GM19372 (cell line): Measurements from ENCODE around the gene BICDL2.
"Not testable (repeated sequence)": the region's sequence is repeated elsewhere in the genome, so short reads cannot be mapped to it uniquely, and the experiment has no call there.

Source experiments
- ATAC-seq: cut with Tn5 transposase; IDR thresholded peaks from one replicate; pipeline ENCODE4 v1.9.1; 2021; ENCODE audit warnings: mild to moderate bottlenecking, low read depth, moderate library complexity; ENCODE audit not compliant: unreplicated experiment

BICDL2 gene

DNA sequence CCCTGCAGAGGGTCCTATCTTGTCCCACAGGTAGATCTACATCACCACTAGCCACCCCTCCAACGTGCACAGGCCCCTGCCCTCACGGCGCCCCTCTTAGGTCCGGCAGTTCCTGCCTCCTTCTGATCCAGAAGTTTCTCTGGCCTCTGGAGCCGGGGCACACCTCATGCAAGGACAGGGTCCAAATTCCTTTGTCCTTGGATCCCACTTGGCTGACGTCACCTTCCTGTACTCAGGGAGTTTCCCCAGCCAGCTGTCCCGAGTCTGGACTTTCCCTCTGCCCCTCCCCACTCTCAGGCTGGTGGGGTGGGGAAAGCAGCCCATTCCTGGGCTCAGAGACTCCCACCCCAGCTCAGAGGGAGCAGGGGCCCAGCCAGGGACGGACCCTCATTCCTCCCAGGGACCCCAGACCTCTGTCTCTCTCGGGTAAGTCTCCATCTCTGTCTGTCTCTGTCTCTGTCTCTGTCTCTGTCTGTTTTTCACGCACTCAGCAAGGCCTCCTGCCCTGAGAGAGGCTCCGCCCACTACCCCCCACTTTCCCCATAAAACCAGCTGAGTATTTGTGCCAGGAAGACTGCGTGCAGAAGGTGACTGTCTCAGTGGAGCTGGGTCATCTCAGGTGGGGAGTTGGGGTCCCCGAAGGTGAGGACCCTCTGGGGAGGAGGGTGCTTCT lies 28.5 kb upstream of the BICDL2 start, which contains the start of gene IL32:
Gene IL32 (plus strand): TSS at position 572 of the 673 bp plus-strand sequence. CDS start 172 bp downstream, outside the sequence.
- no peak for ATAC-seq

DNA sequence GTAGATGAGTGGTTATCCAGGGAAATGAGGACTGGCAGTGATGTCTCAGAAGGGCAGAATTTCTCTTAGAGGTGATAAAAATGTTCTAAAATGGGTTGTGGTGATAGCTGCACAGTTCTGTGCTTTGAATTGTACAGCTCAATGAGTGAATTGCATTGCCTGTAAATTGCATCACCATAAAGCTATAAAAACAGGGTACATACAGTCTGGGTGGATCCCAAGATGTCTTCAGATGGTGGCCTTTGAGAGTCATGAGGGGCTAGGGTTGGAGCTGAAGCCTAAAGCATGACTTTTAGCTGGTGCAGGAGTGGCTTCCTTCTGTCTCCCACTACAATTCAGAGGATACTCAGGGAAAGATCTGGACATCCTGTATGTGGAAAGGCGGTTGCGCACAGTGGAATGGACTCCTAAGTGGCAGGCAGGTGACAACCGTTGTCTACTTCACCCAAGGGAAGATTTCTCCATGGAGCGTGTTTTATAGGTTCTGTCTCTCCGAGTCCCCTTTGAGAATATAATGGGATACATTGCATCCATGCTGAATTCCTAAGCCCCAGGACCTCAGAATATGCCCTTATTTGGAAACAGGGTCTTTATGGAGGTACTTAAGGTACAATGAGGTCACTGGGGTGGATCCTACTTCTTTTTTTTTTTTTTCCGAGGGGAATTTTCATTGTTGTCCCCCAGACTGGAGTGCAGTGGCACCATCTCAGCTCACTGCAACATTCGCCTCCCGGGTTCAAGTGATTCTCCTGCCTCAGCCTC lies 27.1 kb upstream of the BICDL2 start:
- ATAC-seq: no peak

DNA sequence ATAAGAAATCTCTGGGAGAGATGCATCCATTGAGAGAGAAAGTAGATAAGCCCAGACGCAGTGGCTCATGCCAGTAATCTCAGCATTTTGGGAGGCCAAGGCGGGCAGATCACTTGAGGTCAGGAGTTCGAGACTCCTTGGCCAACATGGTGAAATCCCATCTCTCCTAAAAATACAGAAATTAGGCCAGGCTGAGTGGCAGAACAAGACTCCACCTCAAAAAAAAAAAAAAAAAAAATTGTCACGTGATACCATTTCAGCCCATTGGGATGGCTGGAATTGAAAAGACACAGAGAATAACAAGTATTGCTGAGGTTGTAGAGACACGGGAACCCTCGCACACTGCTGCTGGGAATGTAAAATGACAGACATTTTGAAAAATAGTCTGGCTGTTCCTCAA lies 25.8 kb upstream of the BICDL2 start:
- no peak for ATAC-seq

DNA sequence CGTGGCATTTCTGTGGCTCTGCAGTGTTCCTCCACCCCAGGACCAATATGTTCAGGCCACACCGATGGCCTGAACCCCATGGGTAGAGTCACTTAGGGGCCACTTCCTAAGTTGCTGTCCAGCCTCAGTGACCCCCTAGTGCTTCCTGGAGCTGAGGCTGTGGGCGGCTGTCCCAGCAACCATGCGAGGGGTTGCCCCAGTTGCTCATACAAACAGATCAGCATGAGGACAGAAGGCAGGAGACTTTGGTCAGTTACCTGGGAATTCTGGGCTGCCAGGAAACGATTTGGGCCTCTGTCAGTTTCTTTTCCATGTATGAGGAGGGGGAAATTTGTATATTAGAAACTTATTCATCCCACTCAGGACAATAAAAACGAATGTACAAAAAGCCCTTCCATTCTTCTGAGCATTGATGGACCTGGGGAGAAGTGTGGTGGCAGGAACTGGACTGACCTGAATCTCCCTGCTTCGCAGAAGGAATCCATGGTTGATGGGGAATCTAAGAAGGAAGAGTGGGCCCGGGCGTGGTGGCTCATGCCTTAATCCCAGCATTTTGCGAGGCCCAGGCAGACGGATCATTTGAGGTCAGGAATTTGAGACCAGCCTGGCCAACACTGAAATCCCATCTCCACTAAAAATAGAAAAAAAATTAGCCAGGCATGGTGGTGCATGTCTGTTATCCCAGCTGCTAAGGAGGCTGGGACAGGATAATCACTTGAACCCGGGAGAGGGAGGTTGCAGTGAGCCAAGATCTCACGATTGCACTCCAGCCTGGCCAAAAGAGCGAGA lies 23.8 kb upstream of the BICDL2 start:
- ATAC-seq: no peak

DNA sequence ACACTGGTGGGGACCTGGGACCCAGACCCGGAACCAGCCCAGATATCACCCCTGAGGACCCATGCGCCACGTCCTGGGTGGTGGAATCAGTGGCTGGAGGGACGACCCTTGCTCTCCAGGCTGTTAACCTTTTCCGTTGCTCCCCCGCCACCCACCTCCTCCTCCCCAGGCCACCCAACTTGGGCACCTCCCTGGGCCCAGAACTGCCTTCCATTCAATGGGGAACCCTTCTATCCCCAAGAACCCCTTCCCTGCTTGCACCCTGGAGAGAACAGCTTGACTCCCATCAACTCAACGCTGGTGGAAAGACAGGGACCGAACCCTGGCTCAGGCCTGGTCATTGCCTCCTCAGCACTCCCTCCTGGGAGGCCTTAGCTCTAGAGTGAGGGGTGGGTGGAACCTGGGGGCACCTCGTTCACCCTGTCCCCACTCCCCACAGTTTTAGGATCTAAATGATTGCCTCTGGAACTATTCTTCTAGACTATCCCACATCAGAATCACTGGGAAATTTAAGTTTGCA lies 23.0 kb upstream of the BICDL2 start:
- ATAC-seq: no peak

DNA sequence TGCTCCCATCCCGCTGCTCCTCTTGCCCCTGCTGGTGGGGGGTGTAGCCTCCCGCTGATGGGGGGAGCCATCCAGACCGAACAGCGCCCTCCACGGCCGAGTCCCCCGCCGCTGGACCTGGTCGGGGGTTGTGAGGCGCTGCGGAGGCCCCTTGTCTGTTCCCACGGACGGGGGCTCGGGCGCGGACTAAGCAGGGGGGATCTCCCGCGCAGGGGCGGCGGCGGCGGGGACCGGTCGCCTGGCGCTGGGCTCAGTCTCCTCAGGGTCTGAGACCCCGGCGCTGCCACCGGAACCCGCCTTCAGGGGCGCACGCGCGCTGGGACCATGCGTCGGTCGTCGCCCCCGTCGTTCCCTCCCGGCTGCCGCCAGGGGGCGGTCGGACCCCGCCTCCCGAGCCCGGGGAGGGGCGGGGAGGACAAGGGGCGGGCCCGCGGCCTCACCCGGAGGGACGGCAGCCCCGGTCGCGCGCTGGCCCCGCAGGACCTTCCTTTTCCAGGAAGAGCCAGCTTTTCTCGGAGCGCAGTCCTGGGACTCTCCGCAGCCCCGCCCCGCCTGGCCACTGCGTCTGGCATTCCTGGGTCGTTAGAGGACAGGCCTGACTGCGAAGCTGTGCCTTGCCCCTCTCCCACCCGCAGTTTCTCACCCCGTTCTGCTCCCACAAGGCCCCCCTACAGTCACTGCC lies 22.4 kb upstream of the BICDL2 start:
- ATAC-seq: peak; percentile 89

DNA sequence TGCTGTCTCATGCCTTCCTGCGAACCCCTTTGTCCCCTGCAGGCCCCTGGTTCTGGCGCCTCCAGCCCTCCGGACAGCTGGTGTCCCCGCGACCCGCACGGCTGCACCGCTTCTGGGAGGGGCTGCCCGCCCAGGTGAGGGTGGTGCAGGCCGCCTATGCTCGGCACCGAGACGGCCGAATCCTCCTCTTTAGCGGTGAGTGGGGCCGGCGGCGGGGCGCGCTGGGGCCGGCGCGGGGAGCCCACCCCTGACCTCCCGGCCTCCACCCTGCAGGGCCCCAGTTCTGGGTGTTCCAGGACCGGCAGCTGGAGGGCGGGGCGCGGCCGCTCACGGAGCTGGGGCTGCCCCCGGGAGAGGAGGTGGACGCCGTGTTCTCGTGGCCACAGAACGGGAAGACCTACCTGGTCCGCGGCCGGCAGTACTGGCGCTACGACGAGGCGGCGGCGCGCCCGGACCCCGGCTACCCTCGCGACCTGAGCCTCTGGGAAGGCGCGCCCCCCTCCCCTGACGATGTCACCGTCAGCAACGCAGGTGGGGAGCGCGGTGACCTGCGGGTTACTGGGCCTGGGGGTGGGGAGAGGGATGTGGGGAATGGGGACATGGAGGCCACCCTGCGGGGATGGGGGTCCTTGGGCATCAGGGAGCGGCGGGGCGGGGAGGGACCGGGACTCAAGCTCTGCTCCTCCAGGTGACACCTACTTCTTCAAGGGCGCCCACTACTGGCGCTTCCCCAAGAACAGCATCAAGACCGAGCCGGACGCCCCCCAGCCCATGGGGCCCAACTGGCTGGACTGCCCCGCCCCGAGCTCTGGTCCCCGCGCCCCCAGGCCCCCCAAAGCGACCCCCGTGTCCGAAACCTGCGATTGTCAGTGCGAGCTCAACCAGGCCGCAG lies 21.6 kb upstream of the BICDL2 start:
- no peak for ATAC-seq

DNA sequence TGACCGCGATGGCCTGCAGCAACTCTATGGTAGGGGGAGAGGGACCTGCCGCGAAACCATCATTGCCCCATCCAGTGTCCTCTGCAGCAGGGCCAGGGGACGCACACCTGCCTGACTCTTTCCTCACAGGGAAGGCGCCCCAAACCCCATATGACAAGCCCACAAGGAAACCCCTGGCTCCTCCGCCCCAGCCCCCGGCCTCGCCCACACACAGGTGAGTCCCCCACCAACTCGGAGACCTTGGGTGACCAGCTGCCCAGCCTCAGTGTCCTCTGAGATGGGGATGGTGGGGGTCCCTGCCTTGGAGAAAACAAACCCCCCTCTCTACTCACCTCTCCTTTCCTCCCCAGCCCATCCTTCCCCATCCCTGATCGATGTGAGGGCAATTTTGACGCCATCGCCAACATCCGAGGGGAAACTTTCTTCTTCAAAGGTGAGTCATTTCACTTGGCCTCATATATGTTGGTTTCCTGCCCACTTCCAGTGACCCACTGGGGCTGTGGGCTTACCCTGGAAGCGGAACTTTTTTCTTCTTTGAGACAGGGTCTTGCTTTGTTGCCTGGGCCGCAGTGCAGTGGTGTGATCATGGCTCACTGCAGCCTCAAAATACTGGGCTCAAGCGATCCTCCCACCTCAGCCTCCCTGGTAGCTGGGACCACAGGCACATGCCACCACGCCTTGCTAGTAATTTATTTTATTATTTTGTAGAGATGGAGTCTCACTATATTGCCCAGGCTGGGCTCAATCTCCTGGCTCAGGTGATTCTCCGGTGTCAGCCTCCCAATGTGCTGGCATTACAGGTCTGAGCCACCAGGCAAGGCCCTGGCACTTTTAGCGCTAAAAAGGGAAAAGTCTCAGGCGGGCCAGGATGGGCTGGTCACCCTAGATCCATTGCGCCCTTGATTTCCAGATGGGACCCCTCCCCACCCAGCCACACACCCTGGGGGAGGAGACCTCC lies 20.7 kb upstream of the BICDL2 start:
- ATAC-seq: no peak

DNA sequence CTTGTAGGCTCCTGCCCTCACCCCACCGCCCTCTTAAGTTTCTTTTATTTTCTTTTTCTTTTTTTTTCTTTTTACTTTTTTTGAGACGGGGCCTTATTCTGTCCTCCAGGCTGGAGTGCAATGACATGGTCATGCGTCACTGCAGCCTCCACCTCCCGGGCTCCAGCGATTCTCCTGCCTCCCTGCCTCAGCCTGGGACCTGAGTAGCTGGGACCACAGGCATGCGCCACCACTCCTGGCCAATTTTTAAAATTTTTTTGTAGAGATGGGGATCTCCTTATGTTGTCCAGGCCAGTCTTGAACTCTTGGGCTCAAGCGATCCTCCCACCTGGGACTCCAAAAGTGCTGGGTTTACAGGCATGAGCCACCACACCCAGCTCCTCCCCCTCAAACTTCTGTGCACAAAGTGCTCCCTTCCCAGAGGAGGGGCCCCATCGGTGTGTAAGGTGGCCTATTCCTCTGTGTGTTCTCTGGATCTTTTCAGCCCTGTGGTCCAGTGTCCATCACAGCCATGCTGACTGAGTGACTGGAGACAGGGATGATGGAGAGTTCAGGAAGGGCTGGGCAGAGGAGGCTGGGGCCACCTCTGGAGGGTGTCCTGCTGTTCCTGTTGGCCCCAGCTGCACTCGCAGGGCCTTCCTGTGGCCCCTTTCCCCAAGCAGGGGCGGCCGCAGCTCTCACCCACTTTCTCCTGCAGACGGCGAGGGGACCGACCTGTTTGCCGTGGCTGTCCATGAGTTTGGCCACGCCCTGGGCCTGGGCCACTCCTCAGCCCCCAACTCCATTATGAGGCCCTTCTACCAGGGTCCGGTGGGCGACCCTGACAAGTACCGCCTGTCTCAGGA lies 19.8 kb upstream of the BICDL2 start:
- ATAC-seq: no peak

DNA sequence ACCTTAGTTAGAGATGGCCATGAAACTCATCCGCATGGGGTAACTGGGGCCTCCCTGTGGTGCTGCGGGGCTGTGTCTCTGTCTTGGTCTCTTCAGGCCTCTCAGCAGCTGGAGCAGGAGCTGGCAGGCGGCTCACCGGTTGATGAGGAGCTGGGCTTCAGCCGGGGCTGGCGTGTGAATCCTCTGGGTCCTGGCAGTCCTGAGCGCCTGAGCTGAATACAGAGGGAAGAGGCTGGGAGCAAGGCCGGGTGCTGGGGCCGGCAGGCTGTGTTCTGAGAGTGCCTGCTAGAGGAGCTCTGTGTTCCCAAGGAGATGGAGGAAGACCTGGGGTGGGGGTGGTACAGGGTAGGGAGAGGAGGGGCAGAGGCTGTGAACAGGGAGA lies 19.0 kb upstream of the BICDL2 start:
- ATAC-seq: not testable (repeated sequence)

DNA sequence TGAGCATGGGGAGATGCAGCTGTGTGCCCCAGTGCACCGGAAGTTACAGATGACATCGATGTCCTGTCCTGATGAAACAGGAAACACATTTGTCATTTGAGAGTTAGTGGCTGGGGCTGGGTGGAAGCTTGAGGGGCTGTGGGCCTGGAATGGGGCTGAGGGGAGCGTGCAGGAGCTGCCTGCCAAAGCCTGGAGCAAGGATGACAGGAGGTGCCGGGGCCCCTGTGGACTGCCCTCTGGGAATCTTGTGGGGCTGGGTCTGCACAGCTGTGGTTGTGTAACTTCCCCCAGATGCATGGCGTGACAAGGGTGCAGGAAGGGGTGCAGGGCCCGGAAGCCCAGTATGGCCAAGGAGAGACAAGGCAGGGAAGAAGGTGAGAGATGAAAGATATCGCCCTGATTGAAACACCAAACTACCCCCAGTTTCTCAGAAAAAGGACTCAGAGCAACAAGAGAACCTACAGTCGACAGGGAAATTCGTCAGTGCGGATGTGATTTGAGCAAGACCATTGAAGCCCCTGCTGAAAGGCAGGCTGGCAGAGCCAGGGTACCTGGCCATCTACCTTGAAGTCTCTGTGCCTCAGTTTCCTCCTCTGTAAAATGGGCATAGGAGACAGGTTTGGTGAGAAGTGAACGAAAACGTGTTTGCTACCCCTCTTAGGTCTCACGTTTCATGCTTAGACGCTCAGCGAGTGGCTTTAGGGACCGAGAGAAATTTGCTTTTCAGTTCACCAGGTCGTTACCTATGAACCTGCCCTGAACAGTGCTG lies 18.4 kb upstream of the BICDL2 start:
- ATAC-seq: no peak

DNA sequence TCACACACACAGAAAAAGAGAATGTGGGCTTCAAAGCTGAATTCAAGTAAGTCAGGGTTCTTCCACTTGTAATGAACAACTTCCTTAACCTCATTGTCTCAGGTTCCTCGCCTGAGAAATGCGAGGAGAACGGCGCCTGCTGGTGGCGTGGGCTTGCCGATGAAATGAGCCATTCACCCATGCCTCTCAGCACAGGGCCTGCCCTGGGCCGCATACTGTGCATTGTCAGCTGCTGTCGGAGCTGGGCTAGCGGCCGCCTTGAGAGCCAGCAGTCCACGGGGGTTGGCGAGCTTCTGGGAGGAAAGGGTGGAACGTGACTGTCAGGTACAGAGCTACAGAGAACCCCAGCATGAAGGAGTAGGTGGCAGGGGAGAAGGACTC lies 16.6 kb upstream of the BICDL2 start:
- not testable (repeated sequence) for ATAC-seq

DNA sequence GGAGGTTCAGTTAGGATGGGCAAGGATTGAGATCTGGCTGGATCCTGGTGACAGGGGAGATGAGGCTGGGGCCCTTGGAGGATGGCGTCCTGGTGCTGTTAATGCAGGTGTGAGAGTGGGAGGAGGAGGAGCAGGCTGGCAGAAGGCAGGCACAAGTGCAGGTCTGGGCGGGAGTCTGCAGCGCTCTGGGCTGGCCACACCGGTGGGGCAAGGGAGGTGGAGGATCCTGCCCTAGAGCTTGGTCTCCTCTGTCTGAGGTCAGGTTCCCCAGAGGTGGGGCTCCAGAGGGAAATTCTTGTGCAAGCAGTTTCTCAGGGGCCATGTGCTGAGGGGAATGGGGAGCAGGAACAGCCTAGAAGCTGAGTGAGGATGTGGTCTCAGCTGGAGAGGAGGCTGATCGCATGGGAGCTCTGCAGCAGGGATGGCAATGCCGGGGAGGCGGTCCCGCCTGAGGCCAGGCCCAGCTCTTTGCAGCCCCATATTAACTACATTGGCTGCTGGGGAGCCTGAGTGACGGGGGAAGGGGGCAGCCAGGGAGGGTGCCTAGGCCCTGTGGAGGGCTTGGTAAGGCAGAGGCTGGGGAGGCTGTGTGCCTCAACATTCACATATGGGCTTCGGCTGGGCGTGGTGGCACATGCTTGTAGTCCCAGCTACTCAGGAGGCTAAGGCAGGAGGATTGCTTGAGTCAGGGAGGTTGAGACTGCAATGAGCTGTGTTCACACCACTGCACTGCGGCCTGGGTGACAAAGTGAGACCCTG lies 16.0 kb upstream of the BICDL2 start:
- ATAC-seq: not testable (repeated sequence)

DNA sequence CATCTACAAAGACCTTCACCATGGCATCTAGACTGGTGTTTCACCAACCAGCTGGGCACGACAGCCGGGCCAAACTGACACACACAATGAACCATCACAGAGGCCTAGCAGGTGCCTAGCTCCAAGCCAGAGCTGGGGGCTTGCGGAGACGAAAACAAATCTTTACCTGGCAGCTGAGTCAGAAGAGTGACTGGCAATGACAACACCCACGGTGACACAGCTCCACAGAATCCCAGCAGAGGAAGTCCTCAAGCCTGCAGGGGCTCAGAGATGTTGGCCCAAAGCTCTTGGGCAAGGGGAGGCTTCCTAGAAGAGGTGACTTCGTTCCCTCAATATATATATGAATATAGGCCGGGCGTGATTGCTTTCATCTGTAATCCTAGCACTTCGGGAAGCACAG lies 14.8 kb upstream of the BICDL2 start:
- ATAC-seq: no peak

DNA sequence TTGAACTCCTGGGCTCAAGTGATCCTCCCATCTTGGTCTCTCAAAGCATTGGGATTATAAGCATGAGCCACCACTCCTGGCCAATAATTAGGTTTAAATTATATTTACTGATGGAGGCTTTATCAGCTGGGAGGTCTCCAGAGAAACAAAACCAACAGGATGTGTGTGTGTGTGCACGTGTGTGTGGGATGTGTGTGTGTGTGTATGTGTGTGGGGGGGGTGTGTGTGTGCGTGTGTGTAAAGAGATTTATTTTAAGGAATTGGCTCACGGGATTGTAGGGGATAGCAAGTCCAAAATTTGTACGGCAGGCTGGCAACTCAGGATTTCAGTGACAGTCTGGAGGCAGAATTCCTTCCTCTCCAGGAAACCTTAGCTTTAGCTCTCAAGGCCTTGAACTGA lies 14.3 kb upstream of the BICDL2 start:
- no peak for ATAC-seq

DNA sequence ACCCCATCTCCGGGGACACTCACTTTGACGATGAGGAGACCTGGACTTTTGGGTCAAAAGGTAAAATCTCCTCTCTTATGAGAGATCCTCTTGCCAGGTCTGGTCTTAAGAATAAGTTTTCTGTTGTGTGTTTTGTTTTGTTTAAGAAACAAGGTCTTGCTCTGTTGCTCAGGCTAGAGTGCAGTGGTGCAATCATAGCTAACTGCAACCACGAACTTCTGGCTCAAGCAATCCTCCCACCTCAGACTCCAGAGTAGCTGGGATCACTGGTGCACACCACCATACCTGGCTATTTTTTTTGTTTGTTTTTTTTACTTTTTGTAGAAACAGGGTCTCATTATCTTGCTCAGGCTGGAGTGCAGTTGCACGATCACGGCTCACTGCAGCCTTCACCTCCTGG lies 13.7 kb upstream of the BICDL2 start:
- no peak for ATAC-seq
